ENCODE data around the gene NFASC. TPM values are rescaled to one million over a fixed set of nuclear protein-coding genes. Genes with fewer than 3 reads are reported as not detected.

The NFASC gene
- total and polyA plus RNA-seq, 9 of the 15 experiments (the other 6 are each of a cell fraction or from before 2014, with no cell fraction given): 0.03 to 0.16 (median 0.06) TPM; not detected in 6

GRCh38 chr1:205060746-205061145 is 190.1 kb downstream of the NFASC start:
- Histone ChIP-seq H3K9me3 (replicated peaks; ENCODE audit: control insufficient read depth, insufficient read depth, low read depth, low read length) (no peaks in the 10 kb centered on the region), H3K79me2 (ENCODE audit: control insufficient read depth, insufficient read depth, low read length) (no peaks in the 10 kb centered on the region), H3K4me2 (ENCODE audit: insufficient read depth, low read length) (no peak overlapping the region), H3K4me3 (no peak overlapping the region), H3K9ac (ENCODE audit: insufficient read depth in 1 of 2, low read depth in 2 of 2, low read length in 2 of 2) (no peak overlapping the region), H3K9me1 (ENCODE audit: control insufficient read depth, insufficient read depth, low read length) (no peaks in the 10 kb centered on the region), H4K20me1 (replicated peaks; ENCODE audit: control insufficient read depth, insufficient read depth, low read length) (peaks cover 23% of the 10 kb centered on the region), H3K4me1 (replicated peaks in 1 of 2; ENCODE audit: control insufficient read depth in 2 of 2, insufficient read depth in 2 of 2, low read length in 2 of 2) (peaks cover 0 to 15% of the 10 kb centered on the region in 2 experiments; a peak in 2 of 5 replicates), H3K27me3 (ENCODE audit: control insufficient read depth in 2 of 2, insufficient read depth in 2 of 2, low read length in 2 of 2) (peaks cover 41 to 75% of the 10 kb centered on the region in 2 experiments), H2AFZ (ENCODE audit: low read depth, low read length) (no peak overlapping the region), H3K27ac (ENCODE audit: extremely low read depth, low read depth, low read length) (no peak overlapping the region), H3K36me3 (ENCODE audit: control insufficient read depth, insufficient read depth, low read length) (no peaks in the 10 kb centered on the region)
- intact Hi-C loops (cut with micrococcal nuclease) (loop anchor here (1.0 to 10.0 kb wide), 3 partner anchors 71 to 256 kb away; no protein-coding TSS in a partner anchor), in situ Hi-C loops (cut with MboI) (loop anchor here (5.0 kb wide), 1 partner anchor 83 kb away; no protein-coding TSS in a partner anchor)
- DNase-seq (ENCODE audit: extremely low read depth in 1 of 4, low spot score in 3 of 4) (no peak), FAIRE-seq (no peak), ATAC-seq (no peak)
- BruUV-seq (replicated peaks): no TSS peak
- WGBS (ENCODE audit: insufficient coverage, low coverage, missing lambda C conversion rate): 2% methylated on average over 10 of the region's 10 CpGs
- CTCF ChIA-PET (ENCODE audit: low intra/inter-chr PET ratio): interaction anchor here (1.7 to 2.6 kb wide), 3 partner anchors 71 to 253 kb away, joined by 6 to 16 read pairs (median 9); no protein-coding TSS in a partner anchor
- no peak for TF ChIP-seq SRSF7 (optimal IDR thresholded peaks at IDR 0.05; ENCODE audit: low read depth, low read length)
- no peak for TF ChIP-seq DACH1 (IDR thresholded peaks at IDR 0.05; ENCODE audit: partially characterized antibody)
- TF ChIP-seq MAZ (CRISPR knock-in tag; conservative IDR thresholded peaks at IDR 0.05 in 1 of 2, IDR thresholded peaks at IDR 0.05 in 1 of 2): no peak
- TF ChIP-seq NFRKB (IDR thresholded peaks at IDR 0.05; ENCODE audit: low read depth): no peak
- no peak for TF ChIP-seq ZNF444 (CRISPR knock-in tag; IDR thresholded peaks at IDR 0.05)
- POLR2A ChIA-PET: interaction anchor here (0.6 to 1.3 kb wide), 3 partner anchors 12 to 125 kb away, joined by 3 read pairs; no protein-coding TSS in a partner anchor

- intact Hi-C loops (cut with micrococcal nuclease): loop anchor here (1.0 to 10.0 kb wide), 3 partner anchors 72 to 256 kb away; no protein-coding TSS in a partner anchor
- Histone ChIP-seq H3K4me3 (no peak overlapping the region), H3K27ac (ENCODE audit: extremely low read depth, low read depth, low read length) (no peak overlapping the region), H3K9me1 (ENCODE audit: control insufficient read depth, insufficient read depth, low read length) (no peaks in the 10 kb centered on the region), H3K4me2 (ENCODE audit: insufficient read depth, low read length) (no peak overlapping the region), H4K20me1 (replicated peaks; ENCODE audit: control insufficient read depth, insufficient read depth, low read length) (peaks cover 18% of the 10 kb centered on the region), H3K9ac (ENCODE audit: insufficient read depth in 1 of 2, low read depth in 2 of 2, low read length in 2 of 2) (no peak overlapping the region), H3K9me3 (replicated peaks; ENCODE audit: control insufficient read depth, insufficient read depth, low read depth, low read length) (no peaks in the 10 kb centered on the region), H3K27me3 (ENCODE audit: control insufficient read depth in 2 of 2, insufficient read depth in 2 of 2, low read length in 2 of 2) (peaks cover 39 to 75% of the 10 kb centered on the region in 2 experiments), H2AFZ (ENCODE audit: low read depth, low read length) (no peak overlapping the region), H3K36me3 (ENCODE audit: control insufficient read depth, insufficient read depth, low read length) (no peaks in the 10 kb centered on the region), H3K4me1 (replicated peaks in 1 of 2; ENCODE audit: control insufficient read depth in 2 of 2, insufficient read depth in 2 of 2, low read length in 2 of 2) (peaks cover 0 to 19% of the 10 kb centered on the region in 2 experiments; a peak in 3 of 5 replicates), H3K79me2 (ENCODE audit: control insufficient read depth, insufficient read depth, low read length) (no peaks in the 10 kb centered on the region)
- in situ Hi-C loops (cut with MboI): loop anchor here (5.0 kb wide), 1 partner anchor 84 kb away; no protein-coding TSS in a partner anchor
- FAIRE-seq: no peak
- ChIA-PET CTCF (ENCODE audit: low intra/inter-chr PET ratio) (interaction anchor here (1.2 to 2.6 kb wide), 5 partner anchors 71 to 253 kb away, joined by 3 to 16 read pairs (median 6); no protein-coding TSS in a partner anchor), POLR2A (interaction anchor here (0.6 to 2.0 kb wide), 13 partner anchors 9 to 496 kb away, joined by 3 to 11 read pairs (median 3); no protein-coding TSS in a partner anchor)
- ATAC-seq: peak; percentile 53
- TF ChIP-seq ZBTB9 (CRISPR knock-in tag; IDR thresholded peaks at IDR 0.05) (no peak), RBM14 (IDR thresholded peaks at IDR 0.05; ENCODE audit: borderline replicate concordance, insufficient read depth, low read depth, low read length) (0 out of 2 replicates have a peak, but pooled peaks have one; percentile 41)
- no peak for DNase-seq (ENCODE audit: extremely low read depth in 1 of 4, low spot score in 3 of 4)
- BruUV-seq (replicated peaks): no TSS peak
- WGBS (ENCODE audit: insufficient coverage, low coverage, missing lambda C conversion rate): 31% methylated on average over 12 of the region's 14 CpGs
These were observed 190.6 kb downstream of the NFASC start for GRCh38 chr1:205061227-205061626.

All from K562 (cell line).